Measurements from ENCODE around the gene LRRC28.

DNA sequence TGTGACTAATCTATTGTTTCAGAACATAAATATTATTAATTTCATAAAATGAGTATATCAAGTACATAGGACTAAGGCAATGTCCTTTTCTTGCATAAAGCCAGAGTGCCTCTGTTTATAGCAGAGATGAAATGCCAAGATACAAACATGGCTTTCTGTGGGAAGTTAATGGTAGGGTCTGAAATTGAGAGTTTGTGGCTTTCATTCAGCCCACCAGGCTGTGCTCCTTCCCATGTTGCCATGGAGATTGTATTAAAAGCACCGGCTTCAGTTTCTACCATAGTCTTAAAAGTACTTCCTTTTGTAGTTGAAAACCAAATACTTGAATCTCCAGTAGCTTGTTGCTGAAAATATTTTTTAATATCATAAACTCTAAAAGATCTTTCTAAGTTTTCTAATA lies 114.0 kb downstream of the LRRC28 start:
- TF ChIP-seq, protein P1, sequence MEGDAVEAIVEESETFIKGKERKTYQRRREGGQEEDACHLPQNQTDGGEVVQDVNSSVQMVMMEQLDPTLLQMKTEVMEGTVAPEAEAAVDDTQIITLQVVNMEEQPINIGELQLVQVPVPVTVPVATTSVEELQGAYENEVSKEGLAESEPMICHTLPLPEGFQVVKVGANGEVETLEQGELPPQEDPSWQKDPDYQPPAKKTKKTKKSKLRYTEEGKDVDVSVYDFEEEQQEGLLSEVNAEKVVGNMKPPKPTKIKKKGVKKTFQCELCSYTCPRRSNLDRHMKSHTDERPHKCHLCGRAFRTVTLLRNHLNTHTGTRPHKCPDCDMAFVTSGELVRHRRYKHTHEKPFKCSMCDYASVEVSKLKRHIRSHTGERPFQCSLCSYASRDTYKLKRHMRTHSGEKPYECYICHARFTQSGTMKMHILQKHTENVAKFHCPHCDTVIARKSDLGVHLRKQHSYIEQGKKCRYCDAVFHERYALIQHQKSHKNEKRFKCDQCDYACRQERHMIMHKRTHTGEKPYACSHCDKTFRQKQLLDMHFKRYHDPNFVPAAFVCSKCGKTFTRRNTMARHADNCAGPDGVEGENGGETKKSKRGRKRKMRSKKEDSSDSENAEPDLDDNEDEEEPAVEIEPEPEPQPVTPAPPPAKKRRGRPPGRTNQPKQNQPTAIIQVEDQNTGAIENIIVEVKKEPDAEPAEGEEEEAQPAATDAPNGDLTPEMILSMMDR (conservative IDR thresholded peaks at IDR 0.05; ENCODE audit: low read depth, low read length), result no peak
- no peak for TF ChIP-seq EZH2 (IDR thresholded peaks at IDR 0.05; ENCODE audit: borderline replicate concordance, low read depth, low read length, poor library complexity, severe bottlenecking)
